Measurements from ENCODE around the gene ERGIC1.

ERGIC1 gene

DNA sequence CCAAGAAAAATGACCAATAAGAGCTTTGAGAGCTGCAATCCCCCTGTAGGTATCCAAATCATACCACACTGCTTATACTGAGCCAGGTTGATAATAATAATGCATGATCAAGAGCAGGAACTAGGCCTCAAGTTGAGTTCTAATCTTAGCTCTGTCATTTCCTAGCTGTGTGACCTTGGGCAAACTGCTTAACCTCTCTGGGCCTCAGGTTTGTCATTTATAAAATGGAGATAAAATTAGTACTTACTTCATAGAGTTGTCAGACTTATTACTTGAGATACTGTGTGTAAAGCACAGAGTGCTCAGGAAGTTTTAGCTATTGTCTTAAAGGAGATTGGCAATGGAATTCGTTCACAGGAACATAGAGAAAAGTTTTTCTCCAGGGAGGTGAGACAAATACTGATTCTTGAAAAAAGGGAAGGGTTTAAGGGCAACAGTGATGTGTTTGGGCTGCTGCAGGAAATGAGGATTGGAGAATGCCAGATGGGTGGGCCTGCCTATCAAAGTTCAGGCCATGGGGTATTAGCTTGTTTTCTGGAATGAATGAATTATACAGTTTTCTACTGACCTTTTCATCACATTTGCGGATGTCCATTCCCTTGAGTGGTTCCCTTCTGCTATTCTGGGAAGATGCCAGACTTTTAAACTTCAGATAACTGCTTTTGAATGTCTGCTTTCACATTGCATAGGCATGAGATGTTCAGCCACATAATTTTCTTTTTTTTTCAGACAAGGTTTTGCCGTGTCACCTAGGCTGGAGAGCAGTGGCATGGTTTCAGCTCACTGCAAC is 139.3 kb downstream of the ERGIC1 start:
- H3K4me3 ChIP-seq (replicated peaks; ENCODE audit: low read depth, low read length), result no peak overlapping the region
- no peak for TF ChIP-seq CTCF (IDR thresholded peaks at IDR 0.05; ENCODE audit: low read depth, low read length, missing control alignments)
- DNase-seq (ENCODE audit: extremely low read depth, low read depth), result no peak

GRCh38 chr5:172973931-172974330 is 139.9 kb downstream of the ERGIC1 start:
- TF ChIP-seq CTCF (IDR thresholded peaks at IDR 0.05; ENCODE audit: low read depth, low read length, missing control alignments), result no peak
- H3K4me3 ChIP-seq (replicated peaks; ENCODE audit: low read depth, low read length), result no peak overlapping the region
- no peak for DNase-seq (ENCODE audit: extremely low read depth, low read depth)

- TF ChIP-seq CTCF (IDR thresholded peaks at IDR 0.05; ENCODE audit: low read depth, low read length, missing control alignments), result no peak
- DNase-seq (ENCODE audit: extremely low read depth, low read depth), result no peak
- no peak overlapping the region for H3K4me3 ChIP-seq (replicated peaks; ENCODE audit: low read depth, low read length)
Measured at GRCh38 chr5:172975289-172975688, 141.2 kb downstream of the ERGIC1 start.

DNA sequence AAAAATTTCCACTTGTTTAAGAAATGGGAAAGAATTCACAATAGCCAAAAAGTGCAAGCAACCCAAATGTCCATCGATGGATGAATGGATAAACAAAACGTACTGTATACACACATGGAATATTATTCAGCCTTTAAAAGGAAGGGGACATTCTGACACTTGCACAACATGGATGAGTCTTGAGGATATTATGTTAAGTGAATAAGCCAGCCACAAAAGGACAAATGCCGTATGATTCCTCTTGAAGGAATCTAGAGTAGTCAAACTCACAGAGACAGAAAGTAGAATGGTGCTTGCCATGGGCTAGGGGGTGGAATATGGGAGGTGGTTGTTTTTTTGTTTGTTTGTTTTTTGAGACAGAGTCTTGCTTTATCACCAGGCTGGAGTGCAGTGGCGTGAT is 145.7 kb downstream of the ERGIC1 start:
- no peak for DNase-seq (ENCODE audit: extremely low read depth, low read depth)
- H3K4me3 ChIP-seq (replicated peaks; ENCODE audit: low read depth, low read length), result no peak overlapping the region
- TF ChIP-seq CTCF (IDR thresholded peaks at IDR 0.05; ENCODE audit: low read depth, low read length, missing control alignments), result no peak

GRCh38 chr5:172981931-172982330 is 147.9 kb downstream of the ERGIC1 start:
- no peak for DNase-seq (ENCODE audit: extremely low read depth, low read depth)
- no peak overlapping the region for H3K4me3 ChIP-seq (replicated peaks; ENCODE audit: low read depth, low read length)
- no peak for TF ChIP-seq CTCF (IDR thresholded peaks at IDR 0.05; ENCODE audit: low read depth, low read length, missing control alignments)

- no peak for TF ChIP-seq CTCF (IDR thresholded peaks at IDR 0.05; ENCODE audit: low read depth, low read length, missing control alignments)
- peak; percentile 72 for DNase-seq (ENCODE audit: extremely low read depth, low read depth)
- peak within 1 kb of the TSS; percentile 96 for H3K4me3 ChIP-seq (replicated peaks; ENCODE audit: low read depth, low read length)
Measured at GRCh38 chr5:172983542-172984243, 149.6 kb downstream of the ERGIC1 start, which contains the start of gene ATP6V0E1. Gene ATP6V0E1 (plus strand): TSS chr5:172983771. CDS start chr5:172983861, 90 bp downstream.
